Dermis lymphatic vessel endothelial cell (primary cell): ENCODE results near the gene CCL24. TPM values are rescaled to one million over a fixed set of nuclear protein-coding genes. Genes with fewer than 3 reads are reported as not detected.

Source experiments
- total RNA-seq: library from RNA; depleted of rRNA; stranded (reverse); fragments of >200 nt; gene quantifications from 2 replicates; pipeline ENCODE4 v1.2.1, GENCODE V29; 2014

Gene CCL24, protein sequence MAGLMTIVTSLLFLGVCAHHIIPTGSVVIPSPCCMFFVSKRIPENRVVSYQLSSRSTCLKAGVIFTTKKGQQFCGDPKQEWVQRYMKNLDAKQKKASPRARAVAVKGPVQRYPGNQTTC
- not detected in 2 replicates for total RNA-seq

DNA sequence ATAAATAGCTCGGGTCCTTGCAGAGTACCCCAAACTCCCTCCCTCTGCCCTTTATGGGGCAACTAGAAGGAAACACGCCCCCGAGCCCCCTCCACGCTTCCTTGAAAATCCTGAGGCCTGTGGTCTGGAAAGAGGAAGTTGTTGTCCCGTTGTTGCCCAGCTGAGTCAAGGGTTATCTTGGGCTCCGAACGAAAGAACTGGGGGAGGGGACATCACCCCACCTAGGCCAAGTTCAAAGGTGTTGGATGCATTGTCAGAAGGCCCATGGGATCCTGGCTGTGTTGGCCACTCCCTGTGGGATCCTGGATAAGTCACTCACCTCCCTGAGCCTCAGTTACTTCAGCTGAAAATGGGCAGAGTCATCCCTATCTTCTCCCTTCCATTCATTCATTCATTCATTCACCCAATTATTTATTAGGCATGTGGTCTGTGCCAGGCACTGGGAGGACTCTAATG, at the start of gene CCL24:
TSS of gene CCL24 (minus strand) at position 26 of the 456 bp plus-strand sequence. CDS start 91 bp downstream, outside the sequence.

DNA sequence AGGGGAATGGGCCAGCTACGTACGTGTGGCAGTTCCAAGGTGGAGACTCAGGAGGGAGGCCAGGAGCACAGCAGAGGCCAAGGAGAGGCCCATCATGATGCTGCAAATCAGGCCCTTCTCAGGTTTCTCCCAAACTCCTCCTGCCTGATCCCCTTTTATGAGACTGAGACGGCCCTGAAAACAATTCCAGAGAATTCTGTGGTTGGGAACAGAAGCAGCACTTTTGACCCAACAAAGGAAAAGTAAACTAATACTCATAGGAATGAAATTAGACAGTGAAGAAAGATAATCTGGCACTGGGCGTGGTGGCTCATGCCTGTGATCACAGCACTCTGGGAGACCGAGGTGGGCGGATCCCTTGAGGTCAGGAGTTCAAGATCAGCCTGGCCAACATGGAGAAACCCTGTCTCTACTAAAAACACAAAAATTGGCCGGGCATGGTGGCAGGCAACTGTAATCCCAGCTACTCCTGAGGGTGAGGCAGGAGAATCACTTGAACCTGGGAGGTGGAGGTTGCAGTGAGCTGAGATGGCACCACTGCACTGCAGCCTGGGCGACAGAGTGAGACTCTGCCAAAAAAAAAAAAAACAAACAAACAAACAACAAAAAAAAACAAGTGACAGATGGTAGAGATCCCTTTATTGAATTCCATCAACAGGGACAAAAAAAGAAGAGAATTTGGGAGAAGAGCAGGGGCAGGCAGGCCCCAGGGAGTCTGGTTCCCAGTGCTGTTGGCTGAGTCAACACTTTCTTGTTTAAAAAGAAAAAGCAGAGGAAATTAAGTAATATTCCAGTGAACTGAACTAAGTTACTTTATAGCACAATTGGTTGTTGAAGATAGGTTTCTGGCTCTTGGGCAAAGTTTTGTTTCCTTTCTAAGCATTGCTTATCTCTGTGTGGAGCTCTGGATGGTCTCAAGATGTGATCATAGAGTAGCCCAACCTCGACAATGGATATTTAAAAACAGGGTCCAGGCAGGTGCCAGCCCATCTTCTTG, 41.2 kb downstream of the CCL24 start, which contains the start of gene CCL26:
TSS of gene CCL26 (minus strand) at position 131 of the 997 bp plus-strand sequence. CDS start at position 96, 35 bp downstream.

Other genes starting within 250 kb of the CCL24 start
- gene HIP1, start 74.9 kb downstream of the CCL24 start, total RNA-seq: 25.5 and 27.0 TPM in 2 replicates
- gene CCL26, start 41.6 kb downstream of the CCL24 start, total RNA-seq: not detected in 2 replicates
- 11.1 and 13.9 TPM in 2 replicates for gene RHBDD2, start 65.2 kb upstream of the CCL24 start, total RNA-seq
- gene POR, start 101.3 kb upstream of the CCL24 start, total RNA-seq: 90.2 and 95.1 TPM in 2 replicates
- 52.0 and 106 TPM in 2 replicates for gene TMEM120A, start 180.8 kb upstream of the CCL24 start, total RNA-seq
- gene STYXL1, start 234.2 kb upstream of the CCL24 start, total RNA-seq: 21.7 and 25.4 TPM in 2 replicates
- gene MDH2, start 234.3 kb upstream of the CCL24 start, total RNA-seq: 26.8 and 29.4 TPM in 2 replicates